ENCODE measurements around the gene HOGA1. TPM values are rescaled to one million over a fixed set of nuclear protein-coding genes. Genes with fewer than 3 reads are reported as not detected.

HOGA1 gene
- total RNA-seq, 1 donor, result not detected

GRCh38 chr10:97577701-97578100, 6.5 kb upstream of the HOGA1 start:
- DNase-seq (ENCODE audit: low read depth in 2 of 3, low spot score in 2 of 3), result no peak

DNA sequence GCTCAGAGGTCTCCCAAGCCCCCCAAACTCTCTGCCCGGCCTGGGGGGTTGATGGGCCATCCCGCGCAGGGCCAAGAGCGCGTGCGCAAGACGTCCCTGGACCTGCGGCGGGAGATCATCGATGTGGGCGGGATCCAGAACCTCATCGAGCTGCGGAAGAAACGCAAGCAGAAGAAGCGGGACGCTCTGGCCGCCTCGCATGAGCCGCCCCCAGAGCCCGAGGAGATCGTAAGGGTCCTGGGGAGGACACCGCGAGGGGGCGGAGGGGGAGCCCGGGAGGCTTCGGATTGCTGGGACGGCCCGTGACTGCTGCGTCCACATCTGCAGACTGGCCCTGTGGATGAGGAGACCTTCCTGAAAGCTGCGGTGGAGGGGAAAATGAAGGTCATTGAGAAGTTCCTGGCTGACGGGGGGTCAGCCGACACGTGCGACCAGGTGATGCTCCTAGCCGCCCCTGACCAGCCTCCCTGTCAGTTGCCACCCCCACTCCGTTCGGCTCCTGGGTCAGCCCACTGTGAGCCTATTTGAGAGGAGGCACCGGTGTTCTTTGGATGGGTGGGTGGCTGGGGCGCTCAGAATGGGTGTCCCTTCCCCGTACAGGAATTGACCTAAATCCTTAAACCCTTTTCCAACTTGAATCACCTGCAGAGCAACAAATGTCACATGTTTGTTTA, 5.9 kb upstream of the HOGA1 start:
- DNase-seq (ENCODE audit: low read depth in 2 of 3, low spot score in 2 of 3), result no peak

- no peak for DNase-seq (ENCODE audit: low read depth in 2 of 3, low spot score in 2 of 3)
Observed at GRCh38 chr10:97580421-97581367, 3.5 kb upstream of the HOGA1 start.

DNA sequence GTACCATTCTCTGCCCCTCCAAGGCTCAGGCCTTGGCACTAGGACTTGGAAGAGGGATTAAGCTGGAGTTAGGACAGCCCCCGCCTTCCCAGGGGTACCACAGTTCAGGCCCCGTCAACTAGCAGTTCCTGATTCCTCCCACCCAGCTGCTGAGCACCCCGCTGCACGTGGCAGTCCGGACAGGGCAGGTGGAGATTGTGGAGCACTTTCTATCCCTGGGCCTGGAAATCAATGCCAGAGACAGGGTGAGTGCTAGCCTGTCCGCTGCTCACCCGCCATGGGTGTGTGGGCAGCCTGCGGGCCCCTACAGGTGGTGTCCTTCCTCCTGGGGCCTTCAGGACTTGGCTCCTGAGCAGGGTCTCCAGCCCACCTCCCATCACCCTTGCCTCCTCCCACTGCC, 2.0 kb upstream of the HOGA1 start:
- no peak for DNase-seq (ENCODE audit: low read depth in 2 of 3, low spot score in 2 of 3)

GRCh38 chr10:97583476-97583875, 713 bp upstream of the HOGA1 start:
- no peak for DNase-seq (ENCODE audit: low read depth in 2 of 3, low spot score in 2 of 3)

- DNase-seq (ENCODE audit: low read depth in 2 of 3, low spot score in 2 of 3), result no peak
Observed at GRCh38 chr10:97584798-97585438, 729 bp downstream of the HOGA1 start.

GRCh38 chr10:97585439-97585811, 1.2 kb downstream of the HOGA1 start:
- no peak for DNase-seq (ENCODE audit: low read depth in 2 of 3, low spot score in 2 of 3)

GRCh38 chr10:97587183-97587582, 3.0 kb downstream of the HOGA1 start:
- DNase-seq (ENCODE audit: low read depth in 2 of 3, low spot score in 2 of 3), result no peak

- DNase-seq (ENCODE audit: low read depth in 2 of 3, low spot score in 2 of 3), result no peak
Observed at GRCh38 chr10:97589479-97589878, 5.3 kb downstream of the HOGA1 start, which contains the start of gene C10orf62. C10orf62 (plus strand) TSS chr10:97589721; CDS start chr10:97589898, 177 bp downstream.

GRCh38 chr10:97590082-97590747, 6.0 kb downstream of the HOGA1 start:
- no peak for DNase-seq (ENCODE audit: low read depth in 2 of 3, low spot score in 2 of 3)

- no peak for DNase-seq (ENCODE audit: low read depth in 2 of 3, low spot score in 2 of 3)
Observed at GRCh38 chr10:97590748-97591495, 6.7 kb downstream of the HOGA1 start.

DNA sequence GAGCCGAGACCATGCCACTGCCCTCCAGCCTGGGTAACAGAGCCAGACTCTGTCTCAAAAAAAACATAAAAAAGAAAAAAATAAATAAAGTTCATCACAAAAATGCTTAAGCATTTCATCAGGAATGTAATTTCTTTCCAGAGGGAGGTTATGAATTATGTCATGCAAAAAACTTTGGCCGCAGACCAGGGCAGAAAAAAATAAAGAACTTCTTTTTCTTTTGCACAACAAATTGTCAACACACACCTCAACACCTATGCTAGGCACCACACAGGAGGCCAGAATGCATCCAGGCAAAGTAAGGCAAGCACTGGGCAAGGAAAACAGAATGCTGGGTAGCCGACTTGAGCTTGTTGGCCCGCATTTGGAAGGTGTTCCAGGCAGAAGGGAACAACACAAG, 9.2 kb downstream of the HOGA1 start:
- DNase-seq (ENCODE audit: low read depth in 2 of 3, low spot score in 2 of 3), result no peak

GRCh38 chr10:97596101-97597082, 12.2 kb downstream of the HOGA1 start:
- no peak for DNase-seq (ENCODE audit: low read depth in 2 of 3, low spot score in 2 of 3)

DNA sequence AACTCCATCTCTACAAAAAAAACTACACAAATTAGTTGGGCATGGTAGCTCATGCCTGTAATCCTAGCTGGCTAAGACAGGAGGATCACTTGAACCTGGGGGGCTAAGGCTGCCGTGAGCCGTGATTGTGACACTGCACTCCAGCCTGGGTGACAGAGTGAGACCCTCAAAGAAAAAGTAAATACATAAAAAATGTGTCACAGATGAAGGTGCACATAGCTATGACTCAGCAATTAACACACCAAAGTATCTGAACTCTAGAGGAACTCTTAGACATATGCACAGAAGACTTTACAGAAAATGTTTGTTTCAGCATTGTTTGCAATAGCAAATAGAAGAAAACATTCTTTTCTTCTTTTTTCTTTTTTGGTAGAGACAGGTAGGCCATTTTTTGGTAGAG, 13.6 kb downstream of the HOGA1 start:
- DNase-seq (ENCODE audit: low read depth in 2 of 3, low spot score in 2 of 3), result peak in 1 of 3 donors; percentile 20

DNA sequence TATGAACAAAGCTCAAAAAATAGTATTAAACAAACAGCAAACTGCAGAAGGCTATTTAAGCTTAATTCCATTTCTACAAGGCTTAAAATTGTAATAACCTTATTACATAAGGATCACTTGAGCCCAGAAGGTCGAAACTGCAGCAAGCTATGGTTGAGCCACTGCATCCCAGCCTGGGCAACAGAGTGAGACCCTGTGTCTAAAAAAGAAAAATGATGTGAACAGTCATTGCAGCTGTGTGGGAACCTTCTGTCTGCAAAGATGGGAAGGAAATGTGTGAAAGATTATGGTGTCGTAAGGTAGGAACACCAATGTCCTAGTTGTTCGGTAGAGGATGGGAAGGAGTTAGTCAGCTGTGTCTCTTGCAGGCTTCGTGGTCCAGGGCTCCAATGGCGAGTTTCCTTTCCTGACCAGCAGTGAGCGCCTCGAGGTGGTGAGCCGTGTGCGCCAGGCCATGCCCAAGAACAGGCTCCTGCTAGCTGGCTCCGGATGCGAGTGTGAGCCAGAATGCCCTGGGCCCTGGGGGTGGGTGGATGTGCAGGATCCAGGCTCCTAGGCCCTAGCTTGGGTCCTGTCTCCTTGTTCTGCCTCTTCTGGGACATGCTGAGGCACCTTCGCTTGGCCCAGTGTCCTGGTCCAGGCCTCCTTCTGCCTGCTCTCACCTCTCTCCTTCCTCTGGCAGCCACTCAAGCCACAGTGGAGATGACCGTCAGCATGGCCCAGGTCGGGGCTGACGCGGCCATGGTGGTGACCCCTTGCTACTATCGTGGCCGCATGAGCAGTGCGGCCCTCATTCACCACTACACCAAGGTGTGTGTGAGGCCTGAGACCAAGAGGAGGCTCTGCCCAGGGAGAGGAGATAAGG, 14.4 kb downstream of the HOGA1 start:
- DNase-seq (ENCODE audit: low read depth in 2 of 3, low spot score in 2 of 3), result no peak

- DNase-seq (ENCODE audit: low read depth in 2 of 3, low spot score in 2 of 3), result no peak
Observed at GRCh38 chr10:97599272-97599619, 15.1 kb downstream of the HOGA1 start.

GRCh38 chr10:97600616-97601015, 16.4 kb downstream of the HOGA1 start:
- no peak for DNase-seq (ENCODE audit: low read depth in 2 of 3, low spot score in 2 of 3)
